ENCODE data around the gene VWA8.

The VWA8 gene

DNA sequence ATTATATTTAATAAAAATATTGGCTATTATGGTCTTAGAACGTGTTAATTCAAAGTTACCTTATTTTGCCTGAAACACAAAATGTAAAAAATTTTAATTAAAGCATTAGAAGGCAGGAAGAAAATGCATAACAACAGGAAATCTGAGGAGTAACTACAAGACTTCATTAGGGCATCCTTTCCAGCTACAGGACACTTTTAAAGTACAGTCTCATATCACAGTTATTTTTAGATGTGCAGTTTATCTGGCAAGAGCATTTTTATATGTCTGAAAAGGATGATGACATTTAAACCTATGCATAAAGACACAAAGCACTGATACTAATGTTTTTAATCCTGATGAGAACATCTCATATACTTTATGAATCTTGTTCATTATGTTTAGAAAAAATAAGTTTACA lies 247.5 kb downstream of the VWA8 start:
- Histone ChIP-seq H3K27me3 (ENCODE audit: insufficient read depth, low read depth, severe bottlenecking) (no peaks in the 10 kb centered on the region), H3K4me3 (ENCODE audit: low read depth, low read length) (no peak overlapping the region), H3K9me3 (ENCODE audit: severe bottlenecking) (no peaks in the 10 kb centered on the region), H3K36me3 (no peaks in the 10 kb centered on the region), H3K27ac (no peak overlapping the region)
- DNase-seq, result no peak
- no peak for TF ChIP-seq CTCF (IDR thresholded peaks at IDR 0.05; ENCODE audit: low read depth, low read length)

DNA sequence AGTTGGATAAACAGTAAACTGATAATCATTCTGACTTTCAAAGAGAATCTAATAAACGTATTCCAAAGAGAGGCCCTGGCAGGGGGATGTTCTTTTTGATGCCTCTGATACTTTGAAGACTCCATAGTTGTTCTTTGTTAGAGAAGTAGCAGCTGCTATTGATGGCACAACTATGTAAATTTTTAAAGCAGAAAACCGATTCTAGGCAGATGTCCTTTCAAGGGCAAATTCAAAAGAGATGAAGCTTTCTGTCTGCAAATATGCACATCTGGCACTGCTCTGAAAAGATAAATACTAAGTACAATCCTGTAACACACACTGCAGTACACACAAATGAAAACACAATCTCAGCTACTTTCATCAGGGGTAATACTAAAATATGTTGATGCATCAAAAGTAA lies 250.1 kb downstream of the VWA8 start:
- no peak overlapping the region for H3K4me3 ChIP-seq (ENCODE audit: low read depth, low read length)
- H3K27ac ChIP-seq, result no peak overlapping the region
- TF ChIP-seq CTCF (IDR thresholded peaks at IDR 0.05; ENCODE audit: low read depth, low read length), result no peak
- no peak for DNase-seq
- no peaks in the 10 kb centered on the region for H3K36me3 ChIP-seq
- no peaks in the 10 kb centered on the region for H3K9me3 ChIP-seq (ENCODE audit: severe bottlenecking)
- H3K27me3 ChIP-seq (ENCODE audit: insufficient read depth, low read depth, severe bottlenecking), result no peaks in the 10 kb centered on the region

DNA sequence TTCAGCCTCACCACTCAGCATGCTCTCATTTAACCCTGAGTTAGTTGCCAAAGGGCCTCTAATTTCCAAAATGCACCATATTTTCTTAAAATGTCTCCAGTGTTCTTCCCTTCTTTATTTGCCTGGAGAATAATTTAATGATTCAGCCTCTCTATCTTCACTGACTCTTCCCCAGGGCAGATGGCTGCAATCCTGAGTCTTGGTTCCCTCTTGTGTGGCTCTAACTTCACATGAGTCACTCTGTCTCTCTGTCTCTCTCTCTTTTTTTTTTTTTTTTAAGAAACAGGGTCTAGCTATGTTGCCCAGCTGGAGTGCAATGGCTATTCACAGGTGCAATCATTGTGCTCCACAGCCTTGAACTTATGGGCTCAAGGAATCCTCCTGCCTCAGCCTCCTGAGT lies 251.4 kb downstream of the VWA8 start:
- Histone ChIP-seq H3K27ac (no peak overlapping the region), H3K4me3 (ENCODE audit: low read depth, low read length) (no peak overlapping the region), H3K36me3 (no peaks in the 10 kb centered on the region), H3K27me3 (ENCODE audit: insufficient read depth, low read depth, severe bottlenecking) (no peaks in the 10 kb centered on the region), H3K9me3 (ENCODE audit: severe bottlenecking) (no peaks in the 10 kb centered on the region)
- TF ChIP-seq CTCF (IDR thresholded peaks at IDR 0.05; ENCODE audit: low read depth, low read length), result no peak
- no peak for DNase-seq

DNA sequence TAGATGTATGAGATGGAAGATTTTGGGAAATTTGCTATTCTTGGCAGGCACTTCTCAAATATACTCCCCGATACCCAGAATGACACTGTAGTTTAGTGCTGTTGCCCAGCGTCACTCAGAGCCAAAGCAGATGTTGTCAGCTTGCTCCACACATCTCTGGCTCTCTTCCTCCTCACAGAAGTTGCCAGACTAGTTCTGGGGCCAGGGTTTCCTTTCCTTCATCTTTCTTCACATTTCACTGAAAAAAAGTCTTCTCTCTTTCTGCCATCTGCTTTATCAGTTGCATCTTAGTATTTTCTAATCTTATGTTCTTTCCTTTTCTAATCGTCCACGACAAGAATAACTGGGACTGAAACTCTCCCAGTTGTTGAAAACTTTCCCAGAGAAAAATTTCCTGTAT lies 252.2 kb downstream of the VWA8 start:
- H3K4me3 ChIP-seq (ENCODE audit: low read depth, low read length), result no peak overlapping the region

DNA sequence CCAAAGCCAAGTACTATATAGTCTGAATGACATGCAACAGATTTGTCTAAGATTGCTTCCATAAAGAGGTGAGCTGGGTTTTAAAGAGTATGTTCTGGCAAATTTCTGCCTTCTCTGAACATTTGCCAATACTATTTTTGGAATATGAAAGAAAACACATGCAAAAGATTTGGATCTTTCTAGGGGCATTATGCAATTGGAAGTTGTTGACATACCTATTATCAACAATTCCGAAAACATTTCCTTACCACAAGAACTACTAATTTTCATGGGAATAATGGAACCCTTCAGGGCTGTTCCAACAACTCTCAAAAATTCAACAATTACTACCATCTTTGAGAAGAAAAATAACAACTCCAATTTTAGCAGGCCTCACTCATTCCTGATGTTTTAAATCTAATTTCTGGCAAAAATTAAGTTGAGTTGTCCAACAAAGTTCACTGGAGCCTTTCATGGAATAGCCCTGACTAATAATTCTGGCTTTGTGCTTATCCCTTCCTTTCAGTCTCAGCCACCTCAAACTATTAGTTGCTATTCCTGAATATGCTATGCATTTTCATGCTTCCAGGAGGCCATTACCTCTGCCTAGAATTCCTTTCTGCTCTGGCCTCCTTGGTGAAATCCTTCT lies 253.6 kb downstream of the VWA8 start:
- Histone ChIP-seq H3K4me3 (ENCODE audit: low read depth, low read length) (no peak overlapping the region), H3K36me3 (no peaks in the 10 kb centered on the region), H3K27me3 (ENCODE audit: insufficient read depth, low read depth, severe bottlenecking) (no peaks in the 10 kb centered on the region), H3K27ac (no peak overlapping the region), H3K9me3 (ENCODE audit: severe bottlenecking) (no peaks in the 10 kb centered on the region)
- DNase-seq, result no peak
- TF ChIP-seq CTCF (IDR thresholded peaks at IDR 0.05; ENCODE audit: low read depth, low read length), result no peak

More for the DNA sequence above, 252.2 kb downstream of the VWA8 start:
- Histone ChIP-seq H3K36me3 (no peaks in the 10 kb centered on the region), H3K27ac (no peak overlapping the region), H3K9me3 (ENCODE audit: severe bottlenecking) (no peaks in the 10 kb centered on the region), H3K27me3 (ENCODE audit: insufficient read depth, low read depth, severe bottlenecking) (no peaks in the 10 kb centered on the region)
- DNase-seq, result no peak
- TF ChIP-seq CTCF (IDR thresholded peaks at IDR 0.05; ENCODE audit: low read depth, low read length), result no peak

- no peaks in the 10 kb centered on the region for H3K9me3 ChIP-seq (ENCODE audit: severe bottlenecking)
- no peak for DNase-seq
- no peak overlapping the region for H3K4me3 ChIP-seq (ENCODE audit: low read depth, low read length)
- no peak for TF ChIP-seq CTCF (IDR thresholded peaks at IDR 0.05; ENCODE audit: low read depth, low read length)
- no peaks in the 10 kb centered on the region for H3K36me3 ChIP-seq
- H3K27ac ChIP-seq, result no peak overlapping the region
- H3K27me3 ChIP-seq (ENCODE audit: insufficient read depth, low read depth, severe bottlenecking), result no peaks in the 10 kb centered on the region
Observed at GRCh38 chr13:41706152-41706551, 254.8 kb downstream of the VWA8 start.
